GM18868 (cell line): ENCODE results near the gene RTP4.
"Not testable (repeated sequence)": the region's sequence is repeated elsewhere in the genome, so short reads cannot be mapped to it uniquely, and the experiment has no call there.

Experiments used
- ATAC-seq: cut with Tn5 transposase; IDR thresholded peaks from one replicate; pipeline ENCODE4 v1.9.1; 2021; ENCODE audit warnings: mild to moderate bottlenecking, moderate library complexity; ENCODE audit not compliant: unreplicated experiment

Gene RTP4

GRCh38 chr3:187367561-187368103 lies 553 bp upstream of the RTP4 start:
- ATAC-seq, result no peak

- peak; percentile 38 for ATAC-seq
Measured at GRCh38 chr3:187369089-187369447, 883 bp downstream of the RTP4 start.

- no peak for ATAC-seq
Measured at GRCh38 chr3:187370051-187370450, 1.9 kb downstream of the RTP4 start.

- no peak for ATAC-seq
Measured at GRCh38 chr3:187375581-187375980, 7.4 kb downstream of the RTP4 start.

- no peak for ATAC-seq
Measured at GRCh38 chr3:187377842-187378241, 9.7 kb downstream of the RTP4 start.

- no peak for ATAC-seq
Measured at GRCh38 chr3:187382609-187383151, 14.5 kb downstream of the RTP4 start.

- ATAC-seq, result no peak
Measured at GRCh38 chr3:187383246-187383645, 15.1 kb downstream of the RTP4 start.

GRCh38 chr3:187385296-187385695 lies 17.1 kb downstream of the RTP4 start:
- ATAC-seq, result no peak

- ATAC-seq, result no peak
Measured at GRCh38 chr3:187396661-187397060, 28.5 kb downstream of the RTP4 start.

GRCh38 chr3:187398955-187399354 lies 30.8 kb downstream of the RTP4 start:
- no peak for ATAC-seq

GRCh38 chr3:187400756-187401155 lies 32.6 kb downstream of the RTP4 start:
- no peak for ATAC-seq

- ATAC-seq, result no peak
Measured at GRCh38 chr3:187401856-187402255, 33.7 kb downstream of the RTP4 start.

GRCh38 chr3:187403768-187404288 lies 35.6 kb downstream of the RTP4 start:
- ATAC-seq, result no peak

- ATAC-seq, result no peak
Measured at GRCh38 chr3:187406927-187407326, 38.7 kb downstream of the RTP4 start.

- ATAC-seq, result not testable (repeated sequence)
Measured at GRCh38 chr3:187411991-187412781, 44.0 kb downstream of the RTP4 start.
